Liver (tissue), 9 donors: ENCODE data around the gene RLBP1. TPM values are rescaled to one million over a fixed set of nuclear protein-coding genes. Genes with fewer than 3 reads are reported as not detected.

Experiments used
- DNase-seq: peaks from one replicate; pipeline ENCODE4 v3.0.0-alpha.2; 2017; ENCODE audit warnings: low spot score
- H3K27ac ChIP-seq, 2 donors: one replicate each; pipeline ENCODE4 v1.7.0; 2013; ENCODE audit warnings: inconsistent platforms in 2 of 2, low read length in 2 of 2, control low read depth in 1 of 2, low read depth in 1 of 2, mild to moderate bottlenecking in 1 of 2
- H3K27me3 ChIP-seq, 4 donors: one replicate each; pipeline versions ENCODE4 v1.6.1 to v1.7.0; 2013; ENCODE audit warnings: low read length in 3 of 4, inconsistent platforms in 1 of 4, mild to moderate bottlenecking in 1 of 4, moderate library complexity in 1 of 4; ENCODE audit not compliant: control insufficient read depth in 4 of 4, insufficient read depth in 4 of 4
- H3K36me3 ChIP-seq, 4 donors: one replicate each; pipeline versions ENCODE4 v1.6.1 to v1.7.0; 2013; ENCODE audit warnings: low read length in 3 of 4, mild to moderate bottlenecking in 3 of 4, low read depth in 1 of 4, moderate library complexity in 1 of 4; ENCODE audit not compliant: control insufficient read depth in 4 of 4, insufficient read depth in 3 of 4
- H3K4me1 ChIP-seq, 4 donors: one replicate each; pipeline versions ENCODE4 v1.6.1 to v1.7.0; 2013; ENCODE audit warnings: low read length in 3 of 4, mild to moderate bottlenecking in 3 of 4, moderate library complexity in 1 of 4; ENCODE audit not compliant: control insufficient read depth in 4 of 4, insufficient read depth in 4 of 4
- H3K4me3 ChIP-seq, 3 donors: one replicate each; pipeline versions ENCODE4 v1.6.1 to v1.7.0; 2013; ENCODE audit warnings: low read length in 3 of 3, control low read depth in 1 of 3, low read depth in 1 of 3, mild to moderate bottlenecking in 1 of 3
- H3K9ac ChIP-seq, 2 donors: one replicate each; pipeline ENCODE4 v1.7.0; 2013; ENCODE audit warnings: low read length in 2 of 2, mild to moderate bottlenecking in 2 of 2, moderate library complexity in 2 of 2, control low read depth in 1 of 2, low read depth in 1 of 2
- H3K9me3 ChIP-seq, 4 donors: one replicate each; pipeline versions ENCODE4 v1.6.1 to v1.7.0; 2013; ENCODE audit warnings: low read length in 3 of 4; ENCODE audit not compliant: control insufficient read depth in 4 of 4
- FOXA1 ChIP-seq: IDR thresholded peaks from 2 replicates; pipeline ENCODE4 v1.6.1; 2016; ENCODE audit warnings: antibody characterized with exemption
- FOXA2 ChIP-seq: IDR thresholded peaks from 2 replicates; pipeline ENCODE4 v1.6.1; 2016; ENCODE audit warnings: antibody characterized with exemption
- GABPA ChIP-seq, 2 donors: IDR thresholded peaks in 1 of 2; conservative IDR thresholded peaks in 1 of 2; 2 replicates each; pipeline ENCODE4 v1.6.1; 2016; ENCODE audit warnings: antibody characterized with exemption in 2 of 2, mild to moderate bottlenecking in 1 of 2, moderate library complexity in 1 of 2
- HNF4A ChIP-seq, 2 donors: conservative IDR thresholded peaks; 2 replicates each; pipeline ENCODE4 v1.6.1; 2016; ENCODE audit warnings: antibody characterized with exemption in 2 of 2, mild to moderate bottlenecking in 2 of 2
- HNF4G ChIP-seq: IDR thresholded peaks from 2 replicates; pipeline ENCODE4 v1.6.1; 2016; ENCODE audit warnings: antibody characterized with exemption
- JUND ChIP-seq, 2 donors: IDR thresholded peaks; 2 replicates each; pipeline ENCODE4 v1.6.1; 2016; ENCODE audit warnings: antibody characterized with exemption in 2 of 2
- NR2F2 ChIP-seq: IDR thresholded peaks from 2 replicates; pipeline ENCODE4 v1.6.1; 2016; ENCODE audit warnings: antibody characterized with exemption
- RAD21 ChIP-seq, 2 donors: IDR thresholded peaks; 2 replicates each; pipeline ENCODE4 v1.6.1; 2016; ENCODE audit warnings: antibody characterized with exemption in 2 of 2, mild to moderate bottlenecking in 2 of 2
- RXRA ChIP-seq, 2 donors: IDR thresholded peaks; 2 replicates each; pipeline ENCODE4 v1.6.1; 2017 to 2018; ENCODE audit warnings: antibody characterized with exemption in 2 of 2, mild to moderate bottlenecking in 1 of 2
- WGBS: extraction: QIAGEN DNeasy Blood & Tissue Kit; methylation state at CpG from one replicate; pipeline ENCODE4 v1.1.7; 2013; 5-methylcytosine and 5-hydroxymethylcytosine counted together
- polyA plus RNA-seq, 2 donors: library from polyadenylated mRNA; stranded (reverse) in 1 of 2; unstranded in 1 of 2; fragments of 200-250 nt in 1 of 2; fragments of >200 nt in 1 of 2; fragmentation: Nextera tagmentation in 1 of 2; extraction: Ambion mirVana in 1 of 2; gene quantifications; one replicate each; pipeline versions ENCODE4 v1.2.1 to v1.2.3, GENCODE V29; 2013 to 2015
- total RNA-seq, 2 donors: library from RNA; depleted of rRNA; stranded (reverse); fragments of >200 nt; gene quantifications; one replicate each; pipeline ENCODE4 v1.2.3, GENCODE V29; 2014
- TF ChIP-seq, protein P1 (sequence below): fragments of 150-350 bp; IDR thresholded peaks from 2 replicates; pipeline ENCODE4 v1.5.1; 2017; ENCODE audit warnings: improper control_type of control experiment, low read depth, low read length; ENCODE audit not compliant: missing input control
- TF ChIP-seq, protein P2 (sequence below): IDR thresholded peaks from 2 replicates; pipeline ENCODE4 v1.6.1; 2016; ENCODE audit warnings: antibody characterized with exemption
- donor health status: healthy.
- donor health status: healthy.
- donor health status: healthy.
- donor health status: healthy.
- donor health status: healthy.

Gene RLBP1
- total and polyA plus RNA-seq, 4 donors = 0.17 TPM; not detected in 3

DNA sequence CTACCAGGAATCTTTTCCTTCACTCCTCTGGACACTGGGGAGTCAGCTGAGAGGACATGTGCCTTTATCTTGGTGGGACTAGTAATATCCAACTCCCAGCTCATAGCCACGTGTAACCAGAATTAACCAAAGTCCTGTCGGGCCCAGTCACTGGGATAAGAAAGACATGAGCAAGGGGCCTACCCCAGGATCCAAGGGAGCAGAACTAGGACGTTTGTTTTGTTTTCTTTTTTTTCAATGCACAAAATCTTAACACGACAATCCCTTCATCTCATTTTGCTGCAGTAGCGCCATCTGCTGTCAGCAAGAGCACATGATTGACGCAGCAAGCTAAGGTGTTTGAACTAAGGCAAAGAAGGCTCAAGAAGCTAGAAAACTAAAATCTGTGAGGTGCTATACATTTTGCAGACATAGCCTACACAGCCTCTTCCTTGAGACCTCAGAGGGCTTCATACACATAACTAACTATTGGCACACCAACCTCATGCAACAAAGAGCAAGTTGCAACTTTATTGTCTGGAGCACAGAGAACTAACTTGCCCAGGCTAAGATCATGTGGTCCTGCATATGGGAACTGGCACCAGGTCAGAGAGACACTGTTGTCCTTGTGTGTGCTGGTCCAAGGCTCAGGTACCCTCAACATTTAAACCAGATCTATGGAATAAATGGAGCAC, 43.6 kb downstream of the RLBP1 start:
- WGBS = 28% methylated on average over 6 of the region's 6 CpGs
- TF ChIP-seq FOXA1 (no peak), HNF4G (no peak), RAD21 (IDR thresholded peaks at IDR 0.05) (peak; percentile 88 to 90), GABPA (IDR thresholded peaks at IDR 0.05 in 1 of 2, conservative IDR thresholded peaks at IDR 0.05 in 1 of 2) (no peak)
- TF ChIP-seq, protein P1, sequence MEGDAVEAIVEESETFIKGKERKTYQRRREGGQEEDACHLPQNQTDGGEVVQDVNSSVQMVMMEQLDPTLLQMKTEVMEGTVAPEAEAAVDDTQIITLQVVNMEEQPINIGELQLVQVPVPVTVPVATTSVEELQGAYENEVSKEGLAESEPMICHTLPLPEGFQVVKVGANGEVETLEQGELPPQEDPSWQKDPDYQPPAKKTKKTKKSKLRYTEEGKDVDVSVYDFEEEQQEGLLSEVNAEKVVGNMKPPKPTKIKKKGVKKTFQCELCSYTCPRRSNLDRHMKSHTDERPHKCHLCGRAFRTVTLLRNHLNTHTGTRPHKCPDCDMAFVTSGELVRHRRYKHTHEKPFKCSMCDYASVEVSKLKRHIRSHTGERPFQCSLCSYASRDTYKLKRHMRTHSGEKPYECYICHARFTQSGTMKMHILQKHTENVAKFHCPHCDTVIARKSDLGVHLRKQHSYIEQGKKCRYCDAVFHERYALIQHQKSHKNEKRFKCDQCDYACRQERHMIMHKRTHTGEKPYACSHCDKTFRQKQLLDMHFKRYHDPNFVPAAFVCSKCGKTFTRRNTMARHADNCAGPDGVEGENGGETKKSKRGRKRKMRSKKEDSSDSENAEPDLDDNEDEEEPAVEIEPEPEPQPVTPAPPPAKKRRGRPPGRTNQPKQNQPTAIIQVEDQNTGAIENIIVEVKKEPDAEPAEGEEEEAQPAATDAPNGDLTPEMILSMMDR = peak; percentile 71
- TF ChIP-seq, protein P2, sequence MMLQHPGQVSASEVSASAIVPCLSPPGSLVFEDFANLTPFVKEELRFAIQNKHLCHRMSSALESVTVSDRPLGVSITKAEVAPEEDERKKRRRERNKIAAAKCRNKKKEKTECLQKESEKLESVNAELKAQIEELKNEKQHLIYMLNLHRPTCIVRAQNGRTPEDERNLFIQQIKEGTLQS = no peak
- no peaks in the 10 kb centered on the region for H3K27me3 ChIP-seq
- H3K4me1 ChIP-seq = peaks cover 0 to 7% (median 2%) of the 10 kb centered on the region in 4 donors
- H3K9ac ChIP-seq = peak overlapping the region in 1 of 2 donors; percentile 7
- no peaks in the 10 kb centered on the region for H3K9me3 ChIP-seq
- no peak overlapping the region for H3K4me3 ChIP-seq
- peak overlapping the region in 1 of 2 donors; percentile 9 for H3K27ac ChIP-seq
- peaks cover 7 to 83% (median 68%) of the 10 kb centered on the region in 4 donors for H3K36me3 ChIP-seq
- DNase-seq = peak; percentile 56

DNA sequence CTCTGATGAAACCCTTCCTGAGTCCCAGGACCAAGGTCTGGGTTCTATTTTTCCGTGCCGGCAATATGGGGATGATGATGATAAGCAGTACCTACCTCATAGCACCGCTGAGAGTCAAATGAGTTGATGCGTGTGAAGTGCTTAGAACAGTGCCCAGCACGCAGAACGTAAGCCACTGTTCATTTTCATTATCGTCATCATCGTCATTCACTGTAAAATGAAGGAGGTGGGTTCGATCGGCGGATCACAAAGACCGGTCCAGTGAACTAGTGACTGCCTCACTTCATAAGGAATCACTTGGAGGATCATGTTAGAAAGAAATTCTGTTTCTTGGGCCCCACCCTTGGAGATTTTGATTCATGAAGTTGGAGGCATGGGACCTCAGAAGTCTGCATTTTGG, 44.3 kb downstream of the RLBP1 start:
- H3K36me3 ChIP-seq = peaks cover 8 to 84% (median 72%) of the 10 kb centered on the region in 4 donors
- peak overlapping the region in 1 of 2 donors; percentile 12 for H3K27ac ChIP-seq
- 97% methylated on average over 12 of the region's 12 CpGs for WGBS
- TF ChIP-seq FOXA2 (no peak), JUND (IDR thresholded peaks at IDR 0.05) (no peak)
- no peak overlapping the region for H3K4me3 ChIP-seq
- no peaks in the 10 kb centered on the region for H3K27me3 ChIP-seq
- H3K4me1 ChIP-seq = peaks cover 0 to 5% (median under 1%) of the 10 kb centered on the region in 4 donors
- H3K9me3 ChIP-seq = no peaks in the 10 kb centered on the region
- no peak overlapping the region for H3K9ac ChIP-seq
- no peak for DNase-seq

DNA sequence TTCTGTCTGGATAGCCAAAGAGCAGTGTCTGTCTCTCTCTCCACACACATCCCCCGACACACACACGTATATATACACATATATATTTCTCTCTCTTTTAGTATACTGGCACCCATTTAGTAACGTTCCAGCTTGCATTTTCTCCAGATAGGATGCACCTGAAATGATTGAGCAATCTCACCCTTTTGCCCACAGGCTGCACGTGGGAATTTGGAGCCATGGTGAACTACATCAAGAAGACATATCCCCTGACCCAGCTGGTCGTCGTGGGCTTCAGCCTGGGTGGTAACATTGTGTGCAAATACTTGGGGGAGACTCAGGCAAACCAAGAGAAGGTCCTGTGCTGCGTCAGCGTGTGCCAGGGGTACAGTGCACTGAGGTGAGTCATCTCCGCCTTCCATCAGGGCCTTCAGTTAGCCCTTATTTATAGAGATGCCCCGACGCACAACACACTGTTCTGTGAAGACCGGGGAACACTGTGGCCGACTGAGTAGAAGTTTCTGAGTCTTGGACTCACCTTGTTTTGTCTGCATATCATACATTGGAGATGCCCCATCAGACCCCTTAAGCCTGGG, 45.7 kb downstream of the RLBP1 start:
- TF ChIP-seq NR2F2 = no peak
- TF ChIP-seq HNF4A (conservative IDR thresholded peaks at IDR 0.05) = peak; percentile 11 to 26
- peak in 1 of 2 donors; percentile 18 for TF ChIP-seq RXRA (IDR thresholded peaks at IDR 0.05)
- no peak for DNase-seq
- H3K27me3 ChIP-seq = no peaks in the 10 kb centered on the region
- peaks cover 8 to 82% (median 67%) of the 10 kb centered on the region in 4 donors for H3K36me3 ChIP-seq
- H3K9me3 ChIP-seq = no peaks in the 10 kb centered on the region
- no peak overlapping the region for H3K9ac ChIP-seq
- 69% methylated on average over 13 of the region's 13 CpGs for WGBS
- no peak overlapping the region for H3K27ac ChIP-seq
- H3K4me1 ChIP-seq = peaks cover 0 to 3% (median 0%) of the 10 kb centered on the region in 4 donors
- H3K4me3 ChIP-seq = no peak overlapping the region
